OCI-M2 (cell line): ENCODE data around the gene TBC1D22A.

Experiments used
- DNase-seq: peaks from one replicate; lab custom pipeline; 2025; ENCODE audit not compliant: unreplicated experiment; lab: John Stamatoyannopoulos, UW

TBC1D22A gene

DNA sequence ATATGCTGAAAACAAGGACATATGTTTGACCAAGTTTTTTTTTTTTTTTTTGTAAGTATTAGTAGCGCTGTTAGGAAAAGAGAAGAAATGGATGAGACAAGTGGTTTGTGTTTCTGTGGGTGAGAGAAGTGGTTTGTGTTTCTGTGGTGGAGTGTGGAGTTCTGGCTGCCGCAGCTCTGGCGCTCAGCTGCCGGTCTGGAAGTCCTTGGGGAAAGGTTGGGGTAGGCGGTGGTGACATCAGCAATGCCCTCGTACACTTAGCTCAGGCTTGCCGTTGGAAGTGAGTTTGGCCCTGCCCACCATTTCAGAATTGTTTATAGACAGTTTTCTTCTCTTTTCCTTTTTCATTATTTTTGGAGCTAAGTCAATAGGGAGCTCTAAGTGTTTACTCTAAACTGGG lies 116.6 kb downstream of the TBC1D22A start:
- DNase-seq: no peak

DNA sequence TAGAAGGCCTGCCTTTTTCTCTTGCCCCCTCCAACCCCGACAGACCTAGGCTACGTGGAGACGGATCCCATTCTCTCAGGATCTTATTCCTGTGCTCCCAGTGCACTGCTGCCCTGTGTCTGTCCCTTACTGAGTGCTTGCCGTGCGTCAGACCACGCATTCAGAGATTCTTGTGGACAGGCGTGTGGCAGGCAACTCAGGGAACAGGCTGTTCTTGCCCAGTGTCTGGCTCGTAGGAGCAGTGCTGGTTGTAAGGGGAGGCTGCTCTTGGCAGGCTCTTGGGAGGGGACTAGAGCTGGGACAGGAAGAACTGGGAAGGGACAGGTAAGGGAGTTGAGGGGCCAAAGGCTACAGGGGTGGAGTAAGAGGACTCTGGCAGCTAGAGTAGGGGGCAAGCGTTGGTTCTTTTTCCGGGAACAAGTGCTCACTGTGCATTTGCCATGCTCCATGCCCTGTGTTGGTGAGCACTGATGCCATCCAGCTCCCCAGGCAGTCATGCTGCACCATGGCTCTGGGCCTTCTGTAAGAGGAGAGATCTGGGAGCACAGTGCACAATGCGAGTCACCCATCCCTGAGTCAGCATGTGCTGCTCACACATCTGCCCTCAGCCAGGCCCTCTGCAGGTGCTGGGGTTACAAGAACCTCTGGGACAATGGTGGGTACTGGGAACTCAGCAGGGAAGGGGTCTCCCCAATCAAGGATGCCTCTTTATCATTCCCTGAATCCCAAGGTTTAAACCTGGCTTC lies 119.1 kb downstream of the TBC1D22A start:
- no peak for DNase-seq

DNA sequence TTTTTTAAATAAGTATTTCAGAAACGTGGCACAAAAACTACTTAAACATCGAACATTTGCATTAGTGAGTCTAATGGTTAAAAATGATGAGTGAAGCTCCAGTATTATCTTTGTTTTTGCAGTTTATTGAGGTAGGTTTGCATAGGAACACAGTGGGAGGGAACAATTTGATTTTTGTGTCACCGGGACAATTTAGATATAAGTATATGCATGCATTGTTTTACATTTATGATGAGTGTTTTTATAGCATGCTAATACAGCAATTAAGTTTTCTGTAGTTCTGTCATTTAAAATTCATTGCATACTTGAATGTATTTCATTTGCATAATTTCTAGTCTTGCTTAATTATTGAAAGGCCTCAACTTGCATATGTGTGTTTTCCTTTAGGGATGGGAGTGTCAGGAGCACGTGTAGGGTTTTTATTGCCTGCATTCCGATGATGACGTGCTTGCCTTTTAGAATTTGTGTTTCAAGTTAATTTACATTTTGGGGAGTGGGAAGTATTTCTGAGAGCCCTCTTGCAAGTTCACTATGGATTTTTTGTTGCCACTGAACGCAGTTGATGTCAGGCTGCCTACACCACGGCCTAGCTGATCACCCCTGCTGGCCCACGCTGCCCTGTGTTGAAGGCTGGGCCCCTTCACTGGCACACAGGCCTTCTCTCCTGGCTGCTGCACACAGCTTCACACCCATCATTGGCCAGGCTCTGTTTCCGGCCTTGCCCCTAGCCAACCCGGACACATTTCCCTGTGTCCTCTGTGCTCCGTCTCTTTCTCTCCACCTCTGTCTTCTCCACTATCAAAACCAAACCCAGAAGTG lies 120.9 kb downstream of the TBC1D22A start:
- DNase-seq: no peak

DNA sequence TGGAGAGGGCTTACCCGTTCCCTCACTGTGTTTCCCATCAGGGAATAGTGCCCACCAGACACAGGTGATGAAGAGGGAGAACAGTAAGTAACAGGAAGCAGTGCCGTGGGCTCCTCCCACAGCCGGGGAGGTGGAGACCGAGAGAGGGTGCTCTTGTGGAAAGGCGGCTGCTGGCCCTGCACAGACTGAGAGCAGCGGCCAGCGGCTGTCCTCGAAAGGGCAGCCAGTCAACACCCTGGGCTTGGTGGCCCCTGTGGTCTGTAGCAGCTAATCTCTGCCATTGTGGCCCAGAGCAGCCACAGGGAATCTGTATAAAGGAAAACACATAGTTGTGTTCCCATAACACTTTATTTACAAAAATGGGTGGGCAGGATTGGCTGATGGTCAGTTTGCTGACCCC lies 121.9 kb downstream of the TBC1D22A start:
- no peak for DNase-seq

DNA sequence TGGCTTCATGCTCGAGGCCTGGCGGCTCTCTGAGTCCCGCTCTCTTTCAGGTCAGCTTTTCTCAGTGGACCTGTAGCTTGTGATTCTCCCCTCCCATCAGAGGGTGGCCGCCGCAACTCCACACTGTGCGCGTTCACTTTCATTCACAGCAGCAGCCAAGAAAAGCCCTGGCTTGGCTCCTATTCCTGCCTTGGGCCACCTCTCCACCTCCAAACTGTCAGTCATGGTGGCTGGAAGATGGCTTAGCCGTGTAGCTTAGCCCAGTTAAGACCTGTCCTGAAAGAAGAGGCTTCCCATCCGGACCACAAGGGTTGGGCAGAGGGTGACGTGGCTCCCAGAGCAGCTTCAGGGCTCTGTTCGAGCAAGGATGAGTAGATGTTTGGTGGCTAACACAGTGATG lies 125.5 kb downstream of the TBC1D22A start:
- no peak for DNase-seq

DNA sequence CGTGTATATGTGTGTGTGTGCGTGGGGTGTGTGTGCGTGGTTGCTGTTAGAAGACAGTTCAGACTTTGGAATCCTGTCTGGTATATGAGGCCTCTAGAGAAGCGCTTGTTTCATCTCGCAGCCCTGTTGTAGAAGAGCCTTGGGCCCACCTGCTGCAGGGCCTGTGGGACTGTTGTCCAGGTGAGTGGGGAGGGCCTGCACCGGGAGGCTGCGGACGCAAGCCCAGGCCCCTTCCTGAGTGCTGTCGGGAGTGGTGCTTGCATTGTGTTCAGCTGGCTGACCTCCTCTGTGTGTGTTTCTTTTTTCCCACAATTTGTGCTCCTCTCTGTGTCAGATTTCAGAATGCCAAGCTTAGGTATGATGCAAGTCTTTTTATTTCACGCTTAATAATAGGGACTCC lies 128.4 kb downstream of the TBC1D22A start:
- DNase-seq: no peak

DNA sequence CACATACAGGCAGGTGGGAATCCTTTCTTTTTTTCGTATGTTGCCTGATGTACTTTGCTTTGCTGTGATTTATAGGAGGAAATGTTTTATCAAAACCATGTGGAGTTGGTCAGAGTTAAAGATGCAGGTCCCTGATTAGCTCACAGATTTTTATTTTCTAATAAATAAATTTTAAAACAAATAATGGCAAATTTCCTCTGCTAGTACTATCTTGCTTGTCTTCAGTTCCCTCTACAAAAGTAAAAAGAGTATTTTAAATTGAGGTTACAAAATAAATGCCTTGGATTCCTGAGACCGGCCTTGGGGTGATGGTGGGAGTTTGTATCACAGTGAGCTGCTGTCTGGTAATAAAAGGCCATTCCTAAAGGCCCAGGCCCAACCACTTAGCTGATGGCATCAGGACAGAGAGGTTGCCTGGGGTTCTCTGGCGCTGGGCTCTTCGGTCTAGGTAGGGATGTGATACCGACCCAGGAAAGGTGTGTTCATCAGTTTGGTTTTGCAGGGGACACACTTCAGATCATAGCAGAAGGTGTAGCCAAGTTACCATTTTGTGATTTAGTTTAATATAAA lies 129.0 kb downstream of the TBC1D22A start:
- DNase-seq: no peak

DNA sequence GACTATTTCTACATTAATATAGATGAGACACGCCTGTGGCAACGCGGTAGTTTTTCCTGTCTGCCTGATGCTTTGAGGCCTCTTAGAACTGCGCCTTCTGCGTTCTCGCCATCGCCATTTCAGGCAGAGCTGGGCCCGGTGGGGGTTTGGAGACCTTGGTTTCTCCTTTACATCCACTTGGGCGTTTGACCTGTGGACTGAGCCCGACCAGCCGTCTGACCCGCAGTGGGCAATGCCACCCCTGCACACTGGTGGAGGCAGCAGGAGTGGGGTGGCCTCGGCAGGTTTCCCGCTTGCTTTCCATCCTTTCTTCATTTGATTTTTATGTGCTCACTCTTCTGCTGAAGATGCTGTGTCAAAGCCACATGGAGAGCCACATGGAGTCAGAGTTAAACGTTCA lies 130.4 kb downstream of the TBC1D22A start:
- no peak for DNase-seq

DNA sequence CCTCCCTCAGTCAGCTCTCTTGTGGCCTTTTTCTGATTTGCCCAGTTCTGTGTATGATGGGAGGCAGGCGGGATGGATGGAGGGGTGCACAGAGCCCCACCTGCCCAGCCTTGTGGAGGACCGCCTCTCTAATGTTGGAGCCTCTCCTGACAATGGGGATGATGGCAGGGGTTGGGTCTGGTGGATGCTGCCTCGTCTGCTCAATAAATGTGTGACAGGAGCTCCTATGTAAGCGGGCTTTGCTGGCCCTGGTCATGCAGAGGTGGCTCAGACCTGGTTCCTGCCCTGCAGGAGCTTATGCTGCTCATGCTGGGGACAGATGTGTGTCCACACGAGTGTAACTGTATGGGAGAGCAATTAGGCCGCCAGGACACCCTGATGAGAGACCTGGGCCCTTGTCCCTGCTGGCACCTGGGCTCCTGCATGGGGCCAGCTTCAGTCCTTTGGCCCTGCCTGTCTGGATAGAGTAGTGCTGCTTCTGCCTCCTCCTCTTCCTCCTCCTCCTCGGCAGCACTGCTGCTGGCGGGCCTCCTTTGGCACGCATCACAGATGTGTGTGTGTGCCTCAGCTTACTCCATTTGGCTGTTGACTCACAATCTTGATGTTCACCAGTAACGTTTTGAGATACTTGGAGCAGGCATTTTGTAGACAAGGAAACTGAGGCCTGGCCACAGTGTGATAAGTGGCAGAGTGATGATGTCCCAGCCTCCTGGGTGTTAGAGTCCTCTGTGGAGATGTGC lies 131.0 kb downstream of the TBC1D22A start:
- DNase-seq: no peak

DNA sequence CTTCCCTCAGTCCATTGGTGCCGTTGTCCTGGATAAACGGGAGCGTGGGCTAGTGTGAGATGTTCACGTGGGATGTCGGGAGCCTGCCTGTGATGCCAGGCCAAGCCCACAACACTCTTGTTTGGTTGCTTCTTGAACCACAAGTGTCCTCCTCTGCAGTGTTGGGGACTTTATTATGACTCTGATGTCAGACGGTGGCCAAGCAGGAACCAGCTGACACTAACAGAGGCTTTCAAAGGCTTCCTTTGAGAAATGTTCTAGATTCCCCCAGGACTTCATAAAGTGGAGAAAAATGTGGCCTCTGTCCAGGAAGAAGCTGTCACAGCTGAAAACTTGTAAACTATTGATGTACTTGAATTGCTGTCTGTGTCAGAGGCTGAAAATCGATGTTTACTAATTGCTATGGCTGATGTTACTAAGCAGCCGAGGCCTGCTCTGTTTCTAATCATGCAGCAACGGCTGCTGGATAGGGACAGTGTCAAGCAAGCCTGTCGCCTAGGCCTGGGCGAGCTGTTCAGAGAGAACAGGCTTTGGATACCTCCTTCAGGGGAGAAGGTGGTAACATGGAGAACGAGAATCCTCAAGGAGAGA lies 131.7 kb downstream of the TBC1D22A start:
- no peak for DNase-seq

DNA sequence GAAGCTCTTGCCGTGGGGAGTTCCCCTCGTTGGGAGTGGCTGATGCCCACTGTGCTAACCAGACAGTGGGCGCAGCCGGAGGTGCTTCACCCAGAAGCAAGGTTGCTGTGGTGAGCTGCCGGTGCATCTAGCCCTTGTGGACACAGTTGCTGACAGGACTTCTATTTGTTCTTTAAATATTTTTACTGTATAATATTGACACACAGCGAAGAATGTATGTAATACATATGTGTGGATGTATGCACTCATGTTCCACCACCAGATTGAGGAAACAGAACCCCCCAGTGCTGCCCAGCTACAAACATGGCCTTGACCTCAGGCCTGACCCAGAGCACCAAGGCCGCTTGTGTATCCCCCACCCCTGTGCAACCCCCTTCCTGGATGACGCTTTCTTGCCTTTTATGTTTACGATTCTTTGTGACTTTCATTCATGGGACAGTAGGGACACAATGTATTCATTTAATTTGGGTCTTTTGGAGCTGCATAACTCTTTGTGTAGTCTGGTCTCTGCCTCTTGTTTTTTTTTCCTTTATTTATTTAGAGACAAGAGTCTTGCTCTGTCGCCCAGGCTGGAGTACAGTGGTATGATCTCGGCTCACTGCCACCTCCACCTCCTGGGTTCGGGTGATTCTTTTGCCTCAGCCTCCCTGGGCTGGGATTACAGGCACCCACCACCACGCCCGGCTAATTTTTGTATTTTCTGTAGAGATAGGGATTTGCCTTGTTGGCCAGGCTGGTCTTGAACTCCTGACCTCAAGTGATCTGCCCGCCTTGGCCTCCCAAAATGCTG lies 132.6 kb downstream of the TBC1D22A start:
- no peak for DNase-seq

DNA sequence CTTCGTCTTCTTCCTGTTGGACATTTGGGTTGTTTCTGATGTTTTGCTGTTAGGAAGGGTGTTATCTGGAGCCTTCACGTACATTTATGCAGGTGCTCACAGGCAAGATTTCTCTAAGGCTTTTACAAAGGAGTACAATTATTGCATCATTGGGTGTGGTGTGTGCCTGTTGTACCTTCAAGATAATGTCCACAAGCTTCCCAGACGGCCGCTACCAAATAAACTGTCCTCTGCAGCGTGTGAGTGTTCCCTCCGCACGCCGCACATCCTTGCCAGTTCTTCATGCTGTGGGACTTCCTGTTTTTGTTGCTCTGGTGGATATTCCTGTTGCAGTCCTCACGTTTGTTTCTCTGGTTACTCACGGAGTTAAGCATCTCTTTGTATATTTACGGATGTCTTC lies 133.3 kb downstream of the TBC1D22A start:
- DNase-seq: no peak

DNA sequence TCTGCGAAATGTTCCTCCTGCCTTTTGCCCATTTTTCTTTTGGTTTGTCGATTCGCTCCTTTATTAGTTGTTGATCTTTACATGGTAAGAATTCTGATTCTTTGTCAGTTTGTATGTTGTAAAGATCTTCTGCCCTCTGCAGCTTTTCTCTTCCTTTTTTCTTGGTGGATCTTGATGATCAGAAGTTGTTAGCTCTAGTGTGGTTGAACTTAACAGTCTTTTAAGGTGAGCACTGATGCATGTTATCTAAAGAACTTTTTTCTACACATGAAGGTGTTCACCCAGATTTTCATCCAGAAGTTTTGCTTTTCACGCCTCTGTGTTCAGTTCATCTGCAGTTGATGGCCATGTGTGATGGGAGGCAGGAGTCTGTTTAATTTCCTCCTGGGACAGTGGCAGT lies 133.7 kb downstream of the TBC1D22A start:
- no peak for DNase-seq

DNA sequence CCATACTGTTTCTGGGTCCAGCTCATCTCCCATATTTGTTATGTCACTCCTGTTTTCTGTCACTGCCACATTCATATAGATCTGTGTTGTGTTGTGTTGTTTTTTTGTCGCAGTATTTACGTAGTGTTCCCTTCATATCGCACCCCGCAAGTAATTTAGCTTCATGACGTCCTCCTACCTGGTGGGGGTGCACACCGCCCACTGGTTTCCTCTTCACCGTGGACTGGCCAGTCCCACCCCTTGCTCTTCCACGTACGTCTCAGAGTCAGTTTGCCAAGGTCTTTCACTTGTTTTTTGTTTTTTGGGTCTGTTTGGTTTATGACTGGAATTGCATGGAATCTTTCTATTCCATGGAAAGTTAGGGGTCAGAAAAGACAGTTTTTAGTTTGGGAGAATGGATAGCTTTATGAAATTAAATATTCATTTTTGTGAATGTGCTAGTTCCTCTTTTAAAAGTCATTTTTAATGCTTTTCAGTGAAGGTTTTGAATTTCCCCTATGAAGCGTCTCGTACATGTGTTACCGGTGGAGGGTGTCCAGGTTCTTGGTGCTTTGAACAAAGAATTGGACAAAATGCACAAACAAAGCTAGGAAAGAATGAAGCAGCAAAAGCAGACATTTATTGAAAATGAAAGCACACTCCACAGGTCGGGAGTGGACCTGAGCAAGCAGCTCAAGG lies 134.3 kb downstream of the TBC1D22A start:
- DNase-seq: no peak

DNA sequence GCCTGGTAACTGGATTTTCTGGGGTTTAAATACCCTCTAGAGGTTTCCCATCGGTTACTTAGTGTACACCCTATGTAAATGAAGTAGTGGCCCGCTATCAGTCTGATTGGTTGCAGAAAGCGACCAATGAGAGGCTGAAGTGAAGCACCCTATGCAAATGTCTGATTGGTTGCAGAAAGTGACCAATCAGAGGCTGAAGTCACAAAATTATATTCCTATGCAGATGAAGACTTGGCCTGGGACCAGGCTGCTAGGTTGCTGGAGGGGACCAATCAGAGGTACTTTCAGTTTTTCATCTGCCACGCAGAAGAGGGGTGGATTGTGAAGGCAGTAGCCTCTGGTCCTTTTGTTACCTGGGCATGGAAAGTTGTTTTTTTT lies 134.8 kb downstream of the TBC1D22A start:
- no peak for DNase-seq

DNA sequence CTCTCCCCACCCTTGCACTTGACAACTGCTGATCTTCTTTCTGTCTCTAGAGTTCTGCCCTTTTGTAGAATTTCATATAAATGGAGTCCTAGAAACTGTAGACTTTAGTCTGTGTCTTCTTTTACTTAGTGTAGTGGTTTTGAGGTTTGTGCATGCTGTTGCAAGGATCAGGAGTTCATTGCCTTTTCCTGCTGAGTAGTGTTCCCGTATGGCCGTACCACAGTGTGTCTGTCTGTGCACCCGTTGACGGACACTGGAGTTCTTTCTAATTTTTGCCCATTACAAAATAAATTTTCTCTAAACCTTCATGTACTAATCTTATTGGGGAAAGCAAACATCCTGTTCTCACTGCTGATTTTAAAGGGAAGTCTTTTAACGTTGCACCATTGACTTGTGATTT lies 138.1 kb downstream of the TBC1D22A start:
- DNase-seq: no peak

DNA sequence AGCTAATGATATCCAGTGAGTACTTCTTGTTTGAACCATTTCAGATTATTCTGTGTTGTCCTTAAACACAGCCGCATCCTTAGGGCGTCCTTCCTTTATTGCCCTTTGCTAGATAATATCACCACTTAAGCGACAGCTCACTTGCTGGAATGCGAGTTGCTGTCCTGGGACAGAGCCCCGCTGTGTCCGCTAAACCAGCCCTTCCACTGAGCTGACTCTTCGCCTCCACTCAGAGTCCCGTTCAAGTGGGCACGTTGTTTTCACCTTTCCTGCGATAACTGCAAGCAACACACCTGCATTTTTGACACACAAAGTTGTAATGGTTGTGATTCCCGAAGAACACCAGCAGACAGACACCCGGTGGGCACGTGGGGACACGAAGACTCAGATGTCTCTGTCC lies 140.0 kb downstream of the TBC1D22A start:
- DNase-seq: no peak

DNA sequence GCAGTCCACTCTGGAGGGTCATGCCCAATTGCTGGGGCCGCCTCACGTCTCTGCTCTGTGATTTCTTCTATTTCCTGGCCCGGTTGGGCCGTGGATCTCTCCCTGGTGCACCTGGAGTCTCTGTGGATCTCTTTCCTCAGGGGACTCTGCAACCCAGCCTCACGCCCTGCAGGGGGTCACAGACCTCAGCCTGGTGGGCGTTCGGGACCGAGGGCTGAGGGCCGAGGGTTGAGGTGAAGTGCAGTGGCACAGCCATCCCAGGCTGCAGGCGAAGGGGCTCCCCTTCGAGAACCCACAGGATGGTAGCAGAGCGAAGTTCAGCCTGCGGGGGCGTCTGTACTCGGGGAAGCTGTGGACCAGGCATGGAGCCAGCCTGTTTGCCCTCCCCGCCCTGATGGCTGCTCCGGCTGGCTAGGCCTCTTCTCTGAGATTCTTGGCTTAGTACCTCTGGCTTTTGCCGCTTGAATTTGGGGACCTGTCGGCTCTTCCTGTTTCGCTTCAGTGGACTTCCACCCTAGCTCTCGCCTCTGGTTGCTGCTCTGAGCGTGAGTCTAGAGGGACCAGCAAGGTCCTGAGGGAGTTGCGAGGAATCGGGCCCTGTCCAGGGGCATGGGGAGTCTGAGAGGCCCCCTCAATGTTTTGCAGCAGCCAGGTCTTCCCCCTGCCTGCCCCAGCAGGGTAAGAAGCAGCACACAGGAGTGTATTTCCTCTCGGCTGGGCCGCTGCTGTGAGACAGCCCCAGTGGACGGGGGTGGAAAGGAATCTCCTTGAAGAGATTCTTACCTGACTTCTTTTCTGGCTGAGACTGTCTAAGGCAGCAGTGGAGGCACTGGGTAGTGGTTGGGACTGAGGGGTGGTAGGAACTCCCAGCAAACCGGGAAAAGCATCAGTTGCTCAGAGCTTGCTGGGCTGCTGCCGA lies 140.8 kb downstream of the TBC1D22A start:
- DNase-seq: no peak

DNA sequence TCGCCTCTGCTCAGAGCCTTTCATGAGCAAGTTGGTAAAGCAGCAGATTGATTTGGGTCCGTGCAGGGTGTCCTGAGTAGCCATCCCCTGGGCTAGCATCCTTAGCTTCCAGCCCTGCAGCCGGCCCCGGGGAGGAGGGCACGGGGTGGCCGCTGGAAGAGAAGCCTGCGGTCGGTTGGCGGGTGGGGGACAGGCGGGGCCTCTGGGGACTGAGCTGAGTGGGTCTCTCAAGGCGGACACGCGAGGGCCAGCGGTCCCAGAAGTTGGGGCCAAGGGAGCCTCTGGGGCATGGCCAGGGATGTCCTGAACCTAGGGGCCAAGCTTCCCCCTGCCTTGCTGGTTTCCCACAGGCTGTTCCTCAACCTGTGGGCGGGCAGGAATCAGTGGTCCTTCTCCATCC lies 143.0 kb downstream of the TBC1D22A start:
- no peak for DNase-seq
